Diencephalon (tissue), 1 donor: ENCODE data around the gene RD3L. TPM values are rescaled to one million over a fixed set of nuclear protein-coding genes. Genes with fewer than 3 reads are reported as not detected.

ENCODE experiments used
- total RNA-seq: library from RNA; depleted of rRNA; stranded (reverse); fragments of >200 nt; gene quantifications from one replicate; pipeline ENCODE4 v1.2.3, GENCODE V29; 2014

Gene RD3L
- 1.2 TPM for total RNA-seq

DNA sequence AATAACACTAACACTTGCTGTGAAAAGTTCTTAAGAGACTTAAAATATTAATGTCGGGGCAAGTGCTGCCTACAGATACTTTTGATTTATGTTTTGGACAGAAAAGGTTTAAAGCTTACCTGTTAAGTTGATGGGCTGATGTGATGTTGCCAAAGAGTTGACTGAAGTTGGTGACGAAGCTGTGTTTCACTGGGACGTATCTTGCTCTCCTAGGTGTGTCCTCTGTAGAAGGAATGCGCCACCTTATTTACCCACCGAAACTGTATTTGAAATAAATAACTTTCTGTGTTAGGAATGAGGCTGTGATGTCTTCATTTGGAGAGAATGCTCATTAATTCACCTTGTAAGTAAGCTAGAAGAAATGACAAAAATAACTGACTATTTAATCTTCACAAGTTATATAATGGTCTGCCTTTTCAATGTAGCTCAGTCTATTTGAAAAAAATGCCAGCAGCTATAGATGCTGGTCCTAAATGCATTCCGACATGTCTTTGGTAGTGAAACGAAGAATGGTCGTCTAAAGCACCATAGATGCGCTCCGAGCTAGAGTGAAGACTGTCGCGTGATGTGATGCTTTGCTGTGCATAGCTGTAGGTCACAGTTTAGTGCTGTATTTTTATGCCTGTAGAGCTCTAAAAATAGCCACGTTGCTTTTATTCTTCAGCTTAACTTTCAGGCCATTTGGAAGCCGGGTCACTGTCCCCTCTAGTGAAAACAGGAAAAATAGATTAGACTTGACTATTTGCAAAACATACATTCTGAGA lies at the start of gene RD3L:
Gene RD3L, minus strand, starts transcription at position 557 of the 764 bp plus-strand sequence. CDS start 834 bp downstream, outside the sequence.

DNA sequence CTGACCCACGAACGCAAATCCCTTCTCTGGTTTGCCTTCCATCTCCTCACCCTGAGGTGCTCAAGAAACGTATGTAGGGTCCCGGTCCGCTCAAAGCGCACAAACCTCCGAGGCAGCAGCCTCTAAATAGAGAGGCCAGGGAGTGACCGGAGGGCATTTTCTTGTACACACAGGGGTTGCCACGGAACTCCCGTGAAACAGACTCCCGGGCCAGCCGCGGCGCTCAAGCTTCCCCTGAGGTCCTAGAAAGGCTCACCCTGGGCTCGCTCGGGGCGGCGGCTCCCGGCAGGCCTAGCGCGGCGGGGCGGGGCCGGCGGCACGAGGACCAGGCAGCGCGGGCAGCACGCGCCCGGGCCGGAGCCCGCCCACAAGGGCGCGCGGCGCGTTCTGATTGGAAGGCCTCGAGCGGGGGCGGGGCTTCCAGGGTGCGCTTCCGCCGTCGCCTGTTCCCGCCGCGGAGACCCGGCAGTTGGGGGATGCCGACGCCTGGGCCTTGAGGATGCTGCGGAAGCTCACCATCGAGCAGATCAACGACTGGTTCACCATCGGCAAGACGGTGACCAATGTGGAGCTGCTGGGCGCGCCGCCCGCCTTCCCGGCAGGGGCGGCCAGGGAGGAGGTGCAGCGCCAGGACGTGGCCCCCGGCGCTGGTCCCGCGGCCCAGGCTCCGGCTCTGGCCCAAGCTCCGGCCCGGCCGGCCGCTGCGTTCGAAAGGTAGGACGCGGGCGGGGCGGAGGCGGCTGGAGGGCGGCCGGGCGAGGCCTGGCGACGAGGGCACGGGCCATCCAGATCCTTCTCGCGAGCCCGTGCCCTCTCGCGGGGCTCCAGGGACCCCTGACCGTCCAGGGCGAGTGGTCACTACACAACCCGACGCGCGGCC lies 14.1 kb downstream of the RD3L start, which contains the start of gene TDRD9:
Gene TDRD9, plus strand, starts transcription at position 446 of the 880 bp plus-strand sequence. Its CDS starts 54 bp downstream, at position 500.

Other genes with a start within 250 kb of the RD3L start
- 10.4 TPM for gene XRCC3, start 227.1 kb downstream of the RD3L start, total RNA-seq
- 39.9 TPM for gene ZFYVE21, start 226.7 kb downstream of the RD3L start, total RNA-seq
- gene PPP1R13B, start 95.0 kb downstream of the RD3L start, total RNA-seq = 18.9 TPM
- 4.4 TPM for gene TDRD9, start 14.1 kb downstream of the RD3L start, total RNA-seq
- 0.46 TPM for gene ASPG, start 143.2 kb upstream of the RD3L start, total RNA-seq
- gene KIF26A, start 196.1 kb upstream of the RD3L start, total RNA-seq = 9.2 TPM